H9 (cell line): ENCODE data around the gene KCND1. TPM values are rescaled to one million over a fixed set of nuclear protein-coding genes. Genes with fewer than 3 reads are reported as not detected.
A peak's percentile ranks its signal among the peaks of the same experiment; 100 is the strongest.

Experiments
- DNase-seq: peaks from one replicate; pipeline ENCODE4 v3.0.0-alpha.2; 2017
- H2AFZ ChIP-seq: one replicate; pipeline ENCODE4 v1.6.1; 2013; ENCODE audit warnings: mild to moderate bottlenecking, low read length, control low read depth, moderate library complexity
- H2AK5ac ChIP-seq: 2 replicates; pipeline ENCODE4 v1.6.1; 2013; ENCODE audit warnings: low read length, control low read depth, mixed read lengths; ENCODE audit not compliant: insufficient read length
- H2BK120ac ChIP-seq: one replicate; pipeline ENCODE4 v1.6.1; 2013; ENCODE audit warnings: low read depth, mild to moderate bottlenecking, low read length, control low read depth, inconsistent platforms; ENCODE audit not compliant: poor library complexity, severe bottlenecking
- H2BK12ac ChIP-seq: 2 replicates; pipeline ENCODE4 v1.6.1; 2013; ENCODE audit warnings: low read length, control low read depth, mixed read lengths, low read depth; ENCODE audit not compliant: insufficient read length
- H2BK15ac ChIP-seq: 2 replicates; pipeline ENCODE4 v1.6.1; 2013; ENCODE audit warnings: low read depth, low read length, control low read depth
- H2BK20ac ChIP-seq: one replicate; pipeline ENCODE4 v1.6.1; 2013; ENCODE audit warnings: low read depth, mild to moderate bottlenecking, low read length, control low read depth, inconsistent platforms; ENCODE audit not compliant: poor library complexity, severe bottlenecking
- H2BK5ac ChIP-seq: 2 replicates; pipeline ENCODE4 v1.6.1; 2013; ENCODE audit warnings: low read length, control low read depth, mixed read lengths; ENCODE audit not compliant: insufficient read length
- H3K14ac ChIP-seq: 2 replicates; pipeline ENCODE4 v1.6.1; 2013; ENCODE audit warnings: low read length, control low read depth; ENCODE audit not compliant: insufficient read depth
- H3K18ac ChIP-seq: 2 replicates; pipeline ENCODE4 v1.6.1; 2013; ENCODE audit warnings: low read depth, mild to moderate bottlenecking, mixed read lengths, low read length, control low read depth; ENCODE audit not compliant: insufficient read length
- H3K23ac ChIP-seq: 2 replicates; pipeline ENCODE4 v1.6.1; 2013; ENCODE audit warnings: low read length, control low read depth, mixed read lengths, low read depth; ENCODE audit not compliant: insufficient read length
- H3K23me2 ChIP-seq: 2 replicates; pipeline ENCODE4 v1.6.1; 2013; ENCODE audit warnings: low read depth, mild to moderate bottlenecking, mixed read lengths, low read length, control low read depth; ENCODE audit not compliant: insufficient read length, poor library complexity, severe bottlenecking
- H3K27ac ChIP-seq: 2 replicates; pipeline ENCODE4 v1.5.1; 2013; ENCODE audit warnings: low read length, control low read depth, mixed read lengths, low read depth; ENCODE audit not compliant: insufficient read length
- H3K27me3 ChIP-seq: 2 replicates; pipeline ENCODE4 v1.6.1; 2013; ENCODE audit warnings: low read length, control low read depth, inconsistent platforms; ENCODE audit not compliant: insufficient read depth
- H3K4ac ChIP-seq: 2 replicates; pipeline ENCODE4 v1.6.1; 2013; ENCODE audit warnings: low read depth, mild to moderate bottlenecking, control low read depth, inconsistent platforms, low read length, moderate library complexity
- H3K4me1 ChIP-seq: 2 replicates; pipeline ENCODE4 v1.6.1; 2013; ENCODE audit warnings: low read length, control low read depth, inconsistent platforms; ENCODE audit not compliant: insufficient read depth
- H3K4me2 ChIP-seq: 2 replicates; pipeline ENCODE4 v1.6.1; 2013; ENCODE audit warnings: low read length, control low read depth, mixed read lengths; ENCODE audit not compliant: insufficient read length, insufficient read depth
- H3K56ac ChIP-seq: 2 replicates; pipeline ENCODE4 v1.6.1; 2013; ENCODE audit warnings: low read depth, mild to moderate bottlenecking, mixed read lengths, low read length, control low read depth; ENCODE audit not compliant: insufficient read length
- H3K79me1 ChIP-seq: 2 replicates; pipeline ENCODE4 v1.6.1; 2013; ENCODE audit warnings: low read depth, mild to moderate bottlenecking, moderate library complexity, low read length, control low read depth, inconsistent platforms; ENCODE audit not compliant: insufficient read depth, poor library complexity, severe bottlenecking
- H3K79me2 ChIP-seq: 2 replicates; pipeline ENCODE4 v1.6.1; 2013; ENCODE audit warnings: low read length, control low read depth, inconsistent platforms; ENCODE audit not compliant: insufficient read depth
- H3K9ac ChIP-seq: 2 replicates; pipeline ENCODE4 v1.6.1; 2013; ENCODE audit warnings: low read length, control low read depth, mixed read lengths; ENCODE audit not compliant: insufficient read length; ENCODE audit errors: extremely low read depth
- H3K9me3 ChIP-seq: one replicate; pipeline ENCODE4 v1.6.1; 2013; ENCODE audit warnings: low read depth, low read length, inconsistent platforms; ENCODE audit not compliant: control insufficient read depth
- H3T11ph ChIP-seq: one replicate; pipeline ENCODE4 v1.6.1; 2013; ENCODE audit warnings: mild to moderate bottlenecking, low read length, control low read depth, inconsistent platforms
- H4K20me1 ChIP-seq: one replicate; pipeline ENCODE4 v1.6.1; 2013; ENCODE audit not compliant: control insufficient read depth, insufficient read length, insufficient read depth
- H4K5ac ChIP-seq: 2 replicates; pipeline ENCODE4 v1.6.1; 2013; ENCODE audit warnings: low read depth, mild to moderate bottlenecking, mixed read lengths, low read length, control low read depth; ENCODE audit not compliant: insufficient read length
- H4K8ac ChIP-seq: replicated peaks from 2 replicates; pipeline ENCODE4 v1.6.1; 2013; ENCODE audit warnings: low read length, control low read depth, mixed read lengths, low read depth; ENCODE audit not compliant: insufficient read length
- H4K91ac ChIP-seq: 2 replicates; pipeline ENCODE4 v1.6.1; 2013; ENCODE audit warnings: low read depth, mild to moderate bottlenecking, moderate library complexity, mixed read lengths, low read length, control low read depth; ENCODE audit not compliant: insufficient read length
- H3K27ac Mint-ChIP-seq, 3 experiments: 2 replicates in 2 of 3; 3 replicates in 1 of 3; pipeline ENCODE4 v1.8.0; 2020 to 2021; ENCODE audit warnings: mixed read lengths in 3 of 3, mild to moderate bottlenecking in 1 of 3, moderate library complexity in 1 of 3
- H3K27me3 Mint-ChIP-seq: 2 replicates; pipeline ENCODE4 v1.8.0; 2021; ENCODE audit warnings: low read depth, mild to moderate bottlenecking, moderate library complexity, mixed read lengths
- H3K36me3 Mint-ChIP-seq, 3 experiments: 2 replicates in 2 of 3; 3 replicates in 1 of 3; pipeline ENCODE4 v1.8.0; 2020 to 2021; ENCODE audit warnings: low read depth in 3 of 3, mixed read lengths in 3 of 3; ENCODE audit not compliant: insufficient read depth in 1 of 3
- H3K4me1 Mint-ChIP-seq, 2 experiments: 2 replicates each; pipeline ENCODE4 v1.8.0; 2020; ENCODE audit warnings: mixed read lengths in 2 of 2
- H3K4me3 Mint-ChIP-seq, 2 experiments: 2 replicates in 1 of 2; 3 replicates in 1 of 2; pipeline ENCODE4 v1.8.0; 2020 to 2021; ENCODE audit warnings: mild to moderate bottlenecking in 2 of 2, mixed read lengths in 2 of 2, moderate library complexity in 1 of 2
- H3K9me3 Mint-ChIP-seq, 2 experiments: 2 replicates in 1 of 2; 3 replicates in 1 of 2; pipeline ENCODE4 v1.8.0; 2020; ENCODE audit warnings: mild to moderate bottlenecking in 2 of 2, mixed read lengths in 2 of 2, moderate library complexity in 1 of 2
- CTCF ChIP-seq: fragments of 200-600 bp; sonication (generic); conservative IDR thresholded peaks from 3 replicates; pipeline ENCODE4 v1.8.0; 2021; ENCODE audit warnings: antibody characterized with exemption, mild to moderate bottlenecking
- WGBS: extraction: QIAGEN DNeasy Blood & Tissue Kit; methylation state at CpG from one replicate; pipeline ENCODE4 v1.1.7; 2013; ENCODE audit warnings: missing lambda C conversion rate, low lambda C conversion rate, mixed read lengths; ENCODE audit not compliant: insufficient read length; ENCODE audit errors: extremely low coverage; 5-methylcytosine and 5-hydroxymethylcytosine counted together
- total RNA-seq: library from RNA; stranded (reverse); gene quantifications from 2 replicates; pipeline ENCODE4 v1.2.1, GENCODE V29; 2021

The KCND1 gene
- total RNA-seq, 1 experiment from 2014 or later = 5.7 TPM

- Histone ChIP-seq H2AK5ac (no peak overlapping the region), H3T11ph (no peak overlapping the region), H4K91ac (no peak overlapping the region), H2BK5ac (no peak overlapping the region), H2BK12ac (no peak overlapping the region), H4K5ac (no peak overlapping the region), H3K4me2 (no peak overlapping the region), H2BK15ac (no peak overlapping the region), H3K27me3 (no peaks in the 10 kb centered on the region), H2BK120ac (no peak overlapping the region), H3K18ac (no peak overlapping the region), H3K9ac (no peak overlapping the region), H4K20me1 (no peaks in the 10 kb centered on the region), H2BK20ac (no peak overlapping the region), H3K27ac (no peak overlapping the region), H3K79me1 (no peaks in the 10 kb centered on the region), H4K8ac (no peak overlapping the region), H3K9me3 (no peaks in the 10 kb centered on the region), H2AFZ (no peak overlapping the region), H3K4me1 (no peaks in the 10 kb centered on the region), H3K23me2 (peaks cover 4% of the 10 kb centered on the region), H3K23ac (no peak overlapping the region), H3K79me2 (peaks cover 3% of the 10 kb centered on the region; the same call in 1 of the 2 replicates), H3K56ac (peak overlapping the region; percentile 1), H3K14ac (no peak overlapping the region), H3K4ac (no peak overlapping the region)
- TF ChIP-seq CTCF = no peak
- H3K4me3 Mint-ChIP-seq = no peak overlapping the region
- H3K9me3 Mint-ChIP-seq = peaks cover 66 to 75% of the 10 kb centered on the region in 2 experiments
- no peak for DNase-seq
- H3K36me3 Mint-ChIP-seq = peaks cover 16 to 31% (median 23%) of the 10 kb centered on the region in 3 experiments; a peak in 6 of 7 replicates
- H3K27ac Mint-ChIP-seq = peak overlapping the region in 1 of 3 experiments; percentile 60; a peak in 1 of 7 replicates
- H3K4me1 Mint-ChIP-seq = peaks cover 0 to 9% of the 10 kb centered on the region in 2 experiments; a peak in 2 of 4 replicates
- peaks cover 1% of the 10 kb centered on the region for H3K27me3 Mint-ChIP-seq
- no CpG with 5 or more reads among the region's 5 CpGs for WGBS
These were observed 10.0 kb downstream of the KCND1 start for GRCh38 chrX:48961585-48962091.
